SU-DHL-6 (cell line): ENCODE data around the gene GLRA3.

ENCODE experiments used
- H2AFZ ChIP-seq: fragments of 200-600 bp; sonication (generic); 2 replicates; pipeline ENCODE4 v1.6.1; 2014; ENCODE audit warnings: low read depth, mild to moderate bottlenecking, moderate library complexity, mixed read lengths, antibody characterized with exemption, low read length; ENCODE audit not compliant: severe bottlenecking
- H3F3A ChIP-seq: fragments of 200-600 bp; shearing (Covaris generic); 2 replicates; pipeline ENCODE4 v1.6.0; 2016; ENCODE audit warnings: antibody characterized with exemption, mild to moderate bottlenecking; ENCODE audit not compliant: insufficient read depth
- H3K27ac ChIP-seq: fragments of 200-600 bp; sonication (generic); 2 replicates; pipeline ENCODE4 v1.5.1; 2016; ENCODE audit warnings: low read depth, mild to moderate bottlenecking, low read length, moderate library complexity, mixed read lengths
- H3K27me3 ChIP-seq: fragments of 200-600 bp; sonication (generic), shearing (Covaris generic); 2 replicates; pipeline ENCODE4 v1.6.0; 2014; ENCODE audit warnings: mild to moderate bottlenecking, low read length
- H3K36me3 ChIP-seq: fragments of 200-600 bp; sonication (generic); 2 replicates; pipeline ENCODE4 v1.6.1; 2014; ENCODE audit warnings: mild to moderate bottlenecking, low read length, mixed read lengths
- H3K4me2 ChIP-seq: fragments of 300-600, 200-600 bp; shearing (Covaris generic), sonication (generic); 2 replicates; pipeline ENCODE4 v1.6.0; 2014; ENCODE audit warnings: low read length, low read depth, mild to moderate bottlenecking; ENCODE audit not compliant: poor library complexity, severe bottlenecking
- H3K4me3 ChIP-seq: fragments of 200-600 bp; sonication (generic); 2 replicates; pipeline ENCODE4 v1.5.1; 2014; ENCODE audit warnings: antibody characterized with exemption, low read length, mild to moderate bottlenecking, mixed read lengths; ENCODE audit not compliant: insufficient read depth, poor library complexity, severe bottlenecking
- H3K79me2 ChIP-seq: fragments of 200-600 bp; sonication (generic); 2 replicates; pipeline ENCODE4 v1.6.1; 2014; ENCODE audit warnings: mild to moderate bottlenecking, low read length, moderate library complexity; ENCODE audit not compliant: insufficient read depth
- H3K9ac ChIP-seq: fragments of 200-600 bp; sonication (generic); 2 replicates; pipeline ENCODE4 v1.7.0; 2014; ENCODE audit warnings: mild to moderate bottlenecking, low read length
- H3K9me2 ChIP-seq: fragments of 200-600 bp; sonication (generic); replicated peaks from 2 replicates; pipeline ENCODE4 v1.6.1; 2014; ENCODE audit warnings: low read length; ENCODE audit not compliant: insufficient read depth
- H3K9me3 ChIP-seq: fragments of 200-600 bp; sonication (generic); 2 replicates; pipeline ENCODE4 v1.6.1; 2014; ENCODE audit warnings: low read length, mixed read lengths; ENCODE audit not compliant: insufficient read depth
- H4K20me1 ChIP-seq: fragments of 200-600 bp; sonication (generic); 2 replicates; pipeline ENCODE4 v1.6.1; 2014; ENCODE audit warnings: low read depth, mild to moderate bottlenecking, antibody characterized with exemption, low read length, moderate library complexity, mixed read lengths
- CTCF ChIP-seq: fragments of 200-600 bp; sonication (generic); IDR thresholded peaks from one replicate; pipeline ENCODE4 v1.5.1; 2017; ENCODE audit warnings: antibody characterized with exemption, mild to moderate bottlenecking, low read length, moderate library complexity; ENCODE audit not compliant: insufficient read depth, poor library complexity, severe bottlenecking
- EZH2phosphoT487 ChIP-seq: fragments of 200-600 bp; sonication (generic), shearing (Covaris generic); conservative IDR thresholded peaks from 2 replicates; pipeline ENCODE4 v1.6.1; 2018; ENCODE audit warnings: mild to moderate bottlenecking, antibody characterized with exemption, low read length, moderate library complexity, mixed read lengths

Gene GLRA3

GRCh38 chr4:174847801-174848427, 18.9 kb upstream of the GLRA3 start:
- Histone ChIP-seq H3K4me3 (no peak overlapping the region), H3K9ac (no peak overlapping the region), H3K36me3 (no peaks in the 10 kb centered on the region; the same call in 1 of the 2 replicates), H3K9me2 (no peaks in the 10 kb centered on the region), H3K79me2 (no peaks in the 10 kb centered on the region), H2AFZ (no peak overlapping the region), H3K27me3 (no peaks in the 10 kb centered on the region), H3K9me3 (no peaks in the 10 kb centered on the region; the same call in 1 of the 2 replicates), H3K27ac (no peak overlapping the region), H4K20me1 (no peaks in the 10 kb centered on the region), H3F3A (no peaks in the 10 kb centered on the region), H3K4me2 (no peak overlapping the region)
- TF ChIP-seq EZH2phosphoT487 (no peak), CTCF (no peak)

GRCh38 chr4:174835536-174835935, 6.5 kb upstream of the GLRA3 start:
- peak overlapping the region; percentile 7 for H2AFZ ChIP-seq
- no peaks in the 10 kb centered on the region for H3K27me3 ChIP-seq
- no peaks in the 10 kb centered on the region for H3F3A ChIP-seq
- peak overlapping the region; percentile 26 for H3K4me3 ChIP-seq
- H3K9ac ChIP-seq: peak overlapping the region; percentile 36
- TF ChIP-seq CTCF: no peak
- no peak for TF ChIP-seq EZH2phosphoT487
- peak overlapping the region; percentile 55 for H3K4me2 ChIP-seq
- H3K9me2 ChIP-seq: no peaks in the 10 kb centered on the region
- H3K9me3 ChIP-seq: no peaks in the 10 kb centered on the region
- H4K20me1 ChIP-seq: no peaks in the 10 kb centered on the region
- no peaks in the 10 kb centered on the region; the same call in 1 of the 2 replicates for H3K36me3 ChIP-seq
- peak overlapping the region; percentile 45 for H3K27ac ChIP-seq
- no peaks in the 10 kb centered on the region for H3K79me2 ChIP-seq

GRCh38 chr4:174834477-174834876, 5.4 kb upstream of the GLRA3 start:
- no peak overlapping the region for H2AFZ ChIP-seq
- H3K9ac ChIP-seq: peak overlapping the region; percentile 36

More at GRCh38 chr4:174834477-174834876, 5.4 kb upstream of the GLRA3 start:
- no peaks in the 10 kb centered on the region for H3K9me3 ChIP-seq
- H3K9me2 ChIP-seq: no peaks in the 10 kb centered on the region
- H3K36me3 ChIP-seq: no peaks in the 10 kb centered on the region; the same call in 1 of the 2 replicates
- no peaks in the 10 kb centered on the region for H4K20me1 ChIP-seq
- no peaks in the 10 kb centered on the region for H3K27me3 ChIP-seq
- peak overlapping the region; percentile 55 for H3K4me2 ChIP-seq
- no peaks in the 10 kb centered on the region for H3F3A ChIP-seq
- H3K27ac ChIP-seq: peak overlapping the region; percentile 45
- no peaks in the 10 kb centered on the region for H3K79me2 ChIP-seq
- no peak for TF ChIP-seq EZH2phosphoT487
- no peak for TF ChIP-seq CTCF
- peak overlapping the region; percentile 26 for H3K4me3 ChIP-seq
